Ovary (tissue), 3 donors: ENCODE results near the gene ABCB1.

Experiments
- POLR2A ChIP-seq: fragments of 450-650 bp; IDR thresholded peaks from one replicate; pipeline ENCODE4 v1.6.1; 2017; ENCODE audit warnings: antibody characterized with exemption, mild to moderate bottlenecking, moderate library complexity
- TF ChIP-seq, protein P1 (sequence below), 3 donors: fragments of 450-650 bp in 2 of 3; fragments of 200-600 bp in 1 of 3; IDR thresholded peaks; one replicate each; pipeline versions ENCODE4 v1.5.1 to v1.8.0; 2016 to 2022; ENCODE audit warnings: antibody characterized with exemption in 3 of 3, mild to moderate bottlenecking in 1 of 3
- donor health status: DM: no; HTN: no; CAD: no.

DNA sequence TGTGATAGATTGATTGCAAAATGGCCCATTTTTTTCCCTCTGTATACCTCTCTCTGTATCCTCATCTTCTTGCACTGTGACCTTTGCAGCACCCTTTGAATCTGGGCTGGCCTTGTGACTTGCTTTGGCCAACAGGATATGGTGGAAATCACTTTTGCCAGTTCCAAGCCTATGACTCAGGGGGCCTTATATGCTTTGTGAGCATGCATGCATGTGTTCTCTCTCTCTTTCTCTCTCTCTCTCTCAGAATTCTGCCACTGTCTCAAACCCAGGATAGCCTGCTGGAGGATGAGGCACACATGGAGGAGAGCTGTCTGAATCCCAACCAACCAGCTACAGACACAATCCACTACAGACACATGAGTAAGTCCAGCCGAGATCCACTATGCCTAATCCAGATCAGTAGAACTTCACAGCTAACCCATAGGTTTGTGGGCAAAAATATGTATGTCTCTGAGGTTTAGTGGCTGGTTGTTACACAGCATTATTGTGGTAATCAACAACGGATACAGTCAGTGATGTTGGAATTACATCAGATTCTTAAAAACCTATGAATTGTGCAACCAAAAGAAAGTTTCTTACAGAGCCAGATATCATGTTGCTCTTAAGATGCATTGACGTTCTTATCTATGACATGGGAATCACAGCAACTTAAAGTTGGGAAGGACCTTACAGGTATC is 83.4 kb downstream of the ABCB1 start:
- TF ChIP-seq POLR2A: no peak
- TF ChIP-seq, protein P1, sequence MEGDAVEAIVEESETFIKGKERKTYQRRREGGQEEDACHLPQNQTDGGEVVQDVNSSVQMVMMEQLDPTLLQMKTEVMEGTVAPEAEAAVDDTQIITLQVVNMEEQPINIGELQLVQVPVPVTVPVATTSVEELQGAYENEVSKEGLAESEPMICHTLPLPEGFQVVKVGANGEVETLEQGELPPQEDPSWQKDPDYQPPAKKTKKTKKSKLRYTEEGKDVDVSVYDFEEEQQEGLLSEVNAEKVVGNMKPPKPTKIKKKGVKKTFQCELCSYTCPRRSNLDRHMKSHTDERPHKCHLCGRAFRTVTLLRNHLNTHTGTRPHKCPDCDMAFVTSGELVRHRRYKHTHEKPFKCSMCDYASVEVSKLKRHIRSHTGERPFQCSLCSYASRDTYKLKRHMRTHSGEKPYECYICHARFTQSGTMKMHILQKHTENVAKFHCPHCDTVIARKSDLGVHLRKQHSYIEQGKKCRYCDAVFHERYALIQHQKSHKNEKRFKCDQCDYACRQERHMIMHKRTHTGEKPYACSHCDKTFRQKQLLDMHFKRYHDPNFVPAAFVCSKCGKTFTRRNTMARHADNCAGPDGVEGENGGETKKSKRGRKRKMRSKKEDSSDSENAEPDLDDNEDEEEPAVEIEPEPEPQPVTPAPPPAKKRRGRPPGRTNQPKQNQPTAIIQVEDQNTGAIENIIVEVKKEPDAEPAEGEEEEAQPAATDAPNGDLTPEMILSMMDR (IDR thresholded peaks at IDR 0.05): no peak
